H1 (cell line): ENCODE data around the gene GOSR1. TPM values are rescaled to one million over a fixed set of nuclear protein-coding genes. Genes with fewer than 3 reads are reported as not detected.
"Not testable (repeated sequence)": the region's sequence is repeated elsewhere in the genome, so short reads cannot be mapped to it uniquely, and the experiment has no call there.

ENCODE experiments used
- CTCF ChIA-PET: fragments of 300-600 bp; sonication (Branson Sonifier 250); formaldehyde crosslinking; loops from one replicate; lab custom pipeline; 2021; ENCODE audit not compliant: partially characterized antibody; lab: Charles Lee
- POLR2A ChIA-PET: fragments of 300-600 bp; sonication (Branson Sonifier 250); formaldehyde crosslinking; loops from one replicate; lab custom pipeline; 2021; ENCODE audit warnings: inconsistent platforms; ENCODE audit not compliant: partially characterized antibody; lab: Charles Lee
- DNase-seq, 2 experiments: peaks; one replicate each; pipeline versions ENCODE4 v3.0.0 to v3.0.0-alpha.2; 2010 to 2022; ENCODE audit warnings: low spot score in 2 of 2, low read depth in 1 of 2, mixed read lengths in 1 of 2
- FAIRE-seq: peaks from 2 replicates; lab custom pipeline; 2011; peaks lifted over from hg19 to GRCh38; lab: Jason Lieb, UNC
- H2AFZ ChIP-seq: 2 replicates; pipeline ENCODE4 v1.8.1; 2012; ENCODE audit warnings: low read length, inconsistent platforms
- H2AK5ac ChIP-seq: 2 replicates; pipeline ENCODE4 v1.6.1; 2013; ENCODE audit warnings: low read depth, low read length
- H2BK120ac ChIP-seq: replicated peaks from 2 replicates; pipeline ENCODE3; 2013; ENCODE audit warnings: low read depth, low read length, inconsistent platforms
- H2BK12ac ChIP-seq: 2 replicates; pipeline ENCODE4 v1.6.1; 2013; ENCODE audit warnings: low read depth, low read length
- H2BK15ac ChIP-seq: 2 replicates; pipeline ENCODE4 v1.6.1; 2013; ENCODE audit warnings: low read length
- H2BK20ac ChIP-seq: 2 replicates; pipeline ENCODE4 v1.6.1; 2013; ENCODE audit warnings: low read length
- H2BK5ac ChIP-seq: 2 replicates; pipeline ENCODE4 v1.6.1; 2013; ENCODE audit warnings: low read depth, low read length
- H3K14ac ChIP-seq: 2 replicates; pipeline ENCODE4 v1.6.1; 2013; ENCODE audit warnings: inconsistent platforms; ENCODE audit not compliant: insufficient read length
- H3K18ac ChIP-seq: 2 replicates; pipeline ENCODE4 v1.6.1; 2013; ENCODE audit warnings: low read length; ENCODE audit errors: extremely low read depth
- H3K23ac ChIP-seq: 2 replicates; pipeline ENCODE4 v1.6.1; 2013; ENCODE audit warnings: inconsistent platforms; ENCODE audit not compliant: insufficient read length
- H3K23me2 ChIP-seq: 2 replicates; pipeline ENCODE4 v1.6.1; 2013; ENCODE audit warnings: low read depth, low read length
- H3K27ac ChIP-seq: 2 replicates; pipeline ENCODE4 v1.6.1; 2011; ENCODE audit warnings: low read depth, low read length, inconsistent platforms
- H3K27me3 ChIP-seq, 4 experiments: replicated peaks in 1 of 4; 1 replicate in 1 of 4; 2 replicates in 3 of 4; pipeline versions ENCODE4 v1.6.1 to v1.8.1; 2011 to 2013; ENCODE audit warnings: low read length in 3 of 4, mild to moderate bottlenecking in 3 of 4, inconsistent platforms in 2 of 4, mixed read lengths in 2 of 4, moderate library complexity in 1 of 4; ENCODE audit not compliant: control insufficient read depth in 3 of 4, insufficient read depth in 3 of 4; ENCODE audit errors: extremely low read depth in 1 of 4
- H3K36me3 ChIP-seq, 4 experiments: 2 replicates each; pipeline versions ENCODE4 v1.6.1 to v1.8.1; 2011 to 2013; ENCODE audit warnings: mild to moderate bottlenecking in 4 of 4, low read length in 3 of 4, moderate library complexity in 2 of 4, control low read depth in 1 of 4, inconsistent platforms in 1 of 4; ENCODE audit not compliant: insufficient read depth in 4 of 4, control insufficient read depth in 2 of 4
- H3K4ac ChIP-seq: replicated peaks from 2 replicates; pipeline ENCODE3; 2013; ENCODE audit warnings: low read length, low read depth, mixed read lengths, inconsistent platforms; ENCODE audit not compliant: insufficient read length
- H3K4me1 ChIP-seq, 4 experiments: replicated peaks in 1 of 4; 1 replicate in 1 of 4; 2 replicates in 3 of 4; pipeline versions ENCODE4 v1.6.1 to v1.8.1; 2011 to 2013; ENCODE audit warnings: low read length in 3 of 4, inconsistent platforms in 2 of 4, mixed read lengths in 1 of 4; ENCODE audit not compliant: insufficient read depth in 4 of 4, control insufficient read depth in 3 of 4
- H3K4me2 ChIP-seq, 2 experiments: 2 replicates each; pipeline versions ENCODE4 v1.6.1 to v1.8.1; 2011 to 2013; ENCODE audit warnings: low read depth in 2 of 2, low read length in 2 of 2, control low read depth in 1 of 2, inconsistent platforms in 1 of 2, mild to moderate bottlenecking in 1 of 2; ENCODE audit not compliant: insufficient read depth in 1 of 2
- H3K4me3 ChIP-seq, 4 experiments: fragments of 200-600, 300-600 bp in 1 of 4; sonication (generic), shearing (Covaris generic), sonication (Bioruptor Twin) in 1 of 4; 2 replicates each; pipeline versions ENCODE4 v1.5.1 to v1.8.1; 2011 to 2016; ENCODE audit warnings: low read length in 4 of 4, low read depth in 3 of 4, control low read depth in 2 of 4, inconsistent platforms in 2 of 4, mild to moderate bottlenecking in 2 of 4, mixed read lengths in 1 of 4, moderate library complexity in 1 of 4; ENCODE audit not compliant: insufficient read depth in 2 of 4; ENCODE audit errors: extremely low read depth in 1 of 4
- H3K56ac ChIP-seq: replicated peaks from 2 replicates; pipeline ENCODE3; 2013; ENCODE audit warnings: low read depth, mild to moderate bottlenecking, mixed read lengths, low read length, inconsistent platforms; ENCODE audit not compliant: insufficient read length
- H3K79me1 ChIP-seq: 2 replicates; pipeline ENCODE4 v1.6.1; 2013; ENCODE audit warnings: low read depth, low read length, control low read depth
- H3K79me2 ChIP-seq, 2 experiments: 2 replicates each; pipeline versions ENCODE4 v1.6.1 to v1.8.1; 2012 to 2013; ENCODE audit warnings: low read length in 2 of 2, mild to moderate bottlenecking in 2 of 2, inconsistent platforms in 1 of 2; ENCODE audit not compliant: insufficient read depth in 2 of 2, control insufficient read depth in 1 of 2
- H3K9ac ChIP-seq, 4 experiments: replicated peaks in 1 of 4; 1 replicate in 1 of 4; 2 replicates in 3 of 4; pipeline versions ENCODE4 v1.6.1 to v1.8.1; 2011 to 2013; ENCODE audit warnings: low read depth in 3 of 4, low read length in 3 of 4, control low read depth in 2 of 4, mild to moderate bottlenecking in 2 of 4, moderate library complexity in 2 of 4, inconsistent platforms in 1 of 4; ENCODE audit errors: extremely low read depth in 1 of 4
- H3K9me3 ChIP-seq, 2 experiments: 2 replicates each; pipeline versions ENCODE4 v1.6.1 to v1.8.1; 2012 to 2013; ENCODE audit warnings: mild to moderate bottlenecking in 2 of 2, moderate library complexity in 2 of 2, control low read depth in 1 of 2, inconsistent platforms in 1 of 2, low read depth in 1 of 2, low read length in 1 of 2, mixed read lengths in 1 of 2; ENCODE audit not compliant: insufficient read depth in 2 of 2
- H4K20me1 ChIP-seq, 2 experiments: replicated peaks in 1 of 2; 2 replicates each; pipeline versions ENCODE3 to v1.8.1; 2011 to 2013; ENCODE audit warnings: inconsistent platforms in 2 of 2, low read length in 2 of 2, mild to moderate bottlenecking in 1 of 2; ENCODE audit not compliant: insufficient read depth in 2 of 2, control insufficient read depth in 1 of 2
- H4K5ac ChIP-seq: 2 replicates; pipeline ENCODE4 v1.6.1; 2013; ENCODE audit warnings: low read length, low read depth, mixed read lengths, inconsistent platforms; ENCODE audit not compliant: insufficient read length
- H4K8ac ChIP-seq: 2 replicates; pipeline ENCODE4 v1.8.0; 2013; ENCODE audit warnings: mild to moderate bottlenecking, moderate library complexity, low read length, inconsistent platforms; ENCODE audit not compliant: insufficient read depth; ENCODE audit errors: extremely low read depth
- H4K91ac ChIP-seq: replicated peaks from 2 replicates; pipeline ENCODE3; 2013; ENCODE audit warnings: low read length, mixed read lengths, inconsistent platforms; ENCODE audit not compliant: insufficient read length
- WGBS, 2 experiments: shearing (Covaris generic) in 1 of 2; methylation state at CpG; one replicate each; pipeline versions ENCODE4 v1.1.6 to v1.1.7; 2013 to 2015; ENCODE audit warnings: low lambda C conversion rate in 2 of 2, mixed read lengths in 2 of 2, inconsistent platforms in 1 of 2, low coverage in 1 of 2, missing lambda C conversion rate in 1 of 2; ENCODE audit not compliant: insufficient replicate concordance in 2 of 2, insufficient coverage in 1 of 2, insufficient read length in 1 of 2; ENCODE audit errors: extremely low coverage in 1 of 2, missing lambda C conversion rate in 1 of 2; 5-methylcytosine and 5-hydroxymethylcytosine counted together
- polyA plus RNA-seq, 7 experiments: library from polyadenylated mRNA; depleted of rRNA in 3 of 7; stranded (reverse) in 5 of 7; unstranded in 2 of 7; fragments of >200 nt in 5 of 7; fragments of 200-250 nt in 2 of 7; gene quantifications; 1 replicate in 5 of 7; 2 replicates in 1 of 7; 4 replicates in 1 of 7; pipeline versions ENCODE4 v1.2.1 to v1.2.3, GENCODE V29; 2011 to 2013; ENCODE audit warnings: missing spikeins in 2 of 7, mixed read lengths in 2 of 7
- total RNA-seq: library from RNA; stranded (reverse); fragmentation: NEBNext Ultra II Directional; extraction: Animal tissue kit (Norgen Biotek cat#: 25700); gene quantifications from 2 replicates; pipeline ENCODE4 v1.2.1, GENCODE V29; 2021

Gene GOSR1
- total and polyA plus RNA-seq, 2 of the 8 experiments (the other 6 are each of a cell fraction or from before 2014, with no cell fraction given), result 9.2 to 43.3 TPM

DNA sequence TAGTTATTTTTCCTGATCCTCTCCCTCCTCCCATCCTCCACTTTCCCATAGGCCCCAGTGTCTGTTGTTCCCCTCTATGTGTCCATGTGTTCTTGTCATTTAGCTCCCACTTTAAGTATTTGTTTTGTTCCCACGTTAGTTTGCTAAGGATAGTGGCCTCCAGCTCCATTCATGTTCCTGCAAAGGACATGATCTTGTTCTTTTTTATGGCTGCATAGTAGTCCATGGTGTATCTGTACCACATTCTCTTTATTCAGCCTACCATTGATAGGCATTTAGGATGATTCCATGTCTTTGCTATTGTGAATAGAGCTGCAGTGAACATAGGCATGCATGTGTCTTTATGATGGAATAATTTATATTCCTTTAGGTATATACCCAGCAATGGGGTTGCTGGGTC, 60.5 kb downstream of the GOSR1 start:
- H3K27ac ChIP-seq, H3K18ac ChIP-seq, H4K91ac ChIP-seq, FAIRE-seq, H3K79me2 ChIP-seq, H2BK15ac ChIP-seq, H2BK20ac ChIP-seq, H3K23ac ChIP-seq, H3K27me3 ChIP-seq, DNase-seq, H4K20me1 ChIP-seq, H4K5ac ChIP-seq, H3K4ac ChIP-seq, H2BK5ac ChIP-seq, H2BK120ac ChIP-seq, H3K36me3 ChIP-seq, H3K4me3 ChIP-seq, CTCF ChIA-PET, H2AFZ ChIP-seq, H3K9me3 ChIP-seq, H3K79me1 ChIP-seq, H4K8ac ChIP-seq, H3K4me2 ChIP-seq, H3K56ac ChIP-seq, H2AK5ac ChIP-seq, POLR2A ChIA-PET, H3K4me1 ChIP-seq, H3K9ac ChIP-seq, H3K23me2 ChIP-seq, H3K14ac ChIP-seq, H2BK12ac ChIP-seq: not testable (repeated sequence)
- WGBS, 2 experiments, result 71% methylated on average over 1 of the region's 1 CpG; no CpG with 5 or more reads in 1 of the 2 experiments
